Activated CD8-positive, alpha-beta memory T cell treated with anti-CD3 and anti-CD28 coated beads for 24 hours (primary cell): ENCODE measurements around the gene B4GALNT3.

ENCODE experiments used
- DNase-seq: peaks from one replicate; pipeline ENCODE4 v3.0.0-alpha.2; 2020

The B4GALNT3 gene

GRCh38 chr12:510071-510825 is 50.5 kb downstream of the B4GALNT3 start:
- DNase-seq = no peak

GRCh38 chr12:512933-513332 is 53.2 kb downstream of the B4GALNT3 start:
- no peak for DNase-seq

GRCh38 chr12:513446-513845 is 53.7 kb downstream of the B4GALNT3 start:
- DNase-seq = no peak

GRCh38 chr12:517538-517937 is 57.8 kb downstream of the B4GALNT3 start:
- DNase-seq = no peak

GRCh38 chr12:520119-520518 is 60.4 kb downstream of the B4GALNT3 start:
- no peak for DNase-seq

- DNase-seq = no peak
These were observed 63.1 kb downstream of the B4GALNT3 start for GRCh38 chr12:522692-523378.

GRCh38 chr12:524167-524951 is 64.6 kb downstream of the B4GALNT3 start:
- DNase-seq = no peak

- DNase-seq = no peak
These were observed 66.3 kb downstream of the B4GALNT3 start for GRCh38 chr12:526089-526488.

GRCh38 chr12:527241-527640 is 67.5 kb downstream of the B4GALNT3 start:
- DNase-seq = no peak

GRCh38 chr12:527729-528128 is 68.0 kb downstream of the B4GALNT3 start:
- DNase-seq = no peak

GRCh38 chr12:530308-530707 is 70.6 kb downstream of the B4GALNT3 start:
- DNase-seq = no peak

- no peak for DNase-seq
These were observed 71.1 kb downstream of the B4GALNT3 start for GRCh38 chr12:530821-531220.

GRCh38 chr12:531951-532585 is 72.3 kb downstream of the B4GALNT3 start:
- no peak for DNase-seq

- no peak for DNase-seq
These were observed 73.3 kb downstream of the B4GALNT3 start for GRCh38 chr12:532908-533565.

GRCh38 chr12:533718-534117 is 74.0 kb downstream of the B4GALNT3 start:
- no peak for DNase-seq

GRCh38 chr12:534216-534615 is 74.5 kb downstream of the B4GALNT3 start:
- DNase-seq = no peak

GRCh38 chr12:535396-535795 is 75.7 kb downstream of the B4GALNT3 start:
- DNase-seq = no peak

- DNase-seq = no peak
These were observed 77.1 kb downstream of the B4GALNT3 start for GRCh38 chr12:536751-537245.

- DNase-seq = no peak
These were observed 78.0 kb downstream of the B4GALNT3 start for GRCh38 chr12:537772-538171.

- no peak for DNase-seq
These were observed 79.2 kb downstream of the B4GALNT3 start for GRCh38 chr12:538731-539539.

GRCh38 chr12:539540-540310 is 80.0 kb downstream of the B4GALNT3 start:
- DNase-seq = no peak
